Stimulated activated CD4-positive, alpha-beta T cell treated with anti-CD3 and anti-CD28 coated beads, Interleukin-1b, Interleukin-23, amount 100 ng/mL, for 48 hours (primary cell): ENCODE measurements around the gene TIMELESS.
"Not testable (repeated sequence)": the region's sequence is repeated elsewhere in the genome, so short reads cannot be mapped to it uniquely, and the experiment has no call there.

ENCODE experiments used
- DNase-seq: peaks from one replicate; pipeline ENCODE4 v3.0.0-alpha.2; 2020

The TIMELESS gene

GRCh38 chr12:56448860-56449621 lies at the start of gene TIMELESS:
TSS of gene TIMELESS (minus strand) at chr12:56449426. CDS start at chr12:56434170, 15,256 bp downstream.
- DNase-seq, result peak; percentile 85

- not testable (repeated sequence) for DNase-seq
Measured at GRCh38 chr12:56498126-56498902, 49.1 kb upstream of the TIMELESS start.

GRCh38 chr12:56496704-56497103 lies 47.5 kb upstream of the TIMELESS start:
- DNase-seq, result peak; percentile 61

GRCh38 chr12:56494481-56494880 lies 45.3 kb upstream of the TIMELESS start:
- DNase-seq, result not testable (repeated sequence)

- not testable (repeated sequence) for DNase-seq
Measured at GRCh38 chr12:56494106-56494415, 44.8 kb upstream of the TIMELESS start.

GRCh38 chr12:56493409-56494105 lies 44.3 kb upstream of the TIMELESS start:
- not testable (repeated sequence) for DNase-seq

- DNase-seq, result no peak
Measured at GRCh38 chr12:56490360-56490759, 41.1 kb upstream of the TIMELESS start.

- peak; percentile 76 for DNase-seq
Measured at GRCh38 chr12:56488041-56488955, 39.1 kb upstream of the TIMELESS start, which contains the start of gene GLS2. TSS of gene GLS2 (minus strand) at chr12:56488161. CDS start at chr12:56488118, 43 bp downstream.

GRCh38 chr12:56487448-56488040 lies 38.3 kb upstream of the TIMELESS start:
- peak; percentile 23 for DNase-seq

- no peak for DNase-seq
Measured at GRCh38 chr12:56486694-56487093, 37.5 kb upstream of the TIMELESS start.

- DNase-seq, result no peak
Measured at GRCh38 chr12:56484566-56484965, 35.3 kb upstream of the TIMELESS start.

GRCh38 chr12:56479625-56480024 lies 30.4 kb upstream of the TIMELESS start:
- no peak for DNase-seq

- DNase-seq, result no peak
Measured at GRCh38 chr12:56477521-56478225, 28.4 kb upstream of the TIMELESS start.

GRCh38 chr12:56476972-56477432 lies 27.8 kb upstream of the TIMELESS start:
- no peak for DNase-seq

- no peak for DNase-seq
Measured at GRCh38 chr12:56476143-56476542, 26.9 kb upstream of the TIMELESS start.

- no peak for DNase-seq
Measured at GRCh38 chr12:56474389-56474788, 25.2 kb upstream of the TIMELESS start.

GRCh38 chr12:56469007-56469930 lies 20.0 kb upstream of the TIMELESS start:
- DNase-seq, result no peak

- peak; percentile 94 for DNase-seq
Measured at GRCh38 chr12:56468216-56469006, 19.2 kb upstream of the TIMELESS start, which contains the start of gene SPRYD4. TSS of gene SPRYD4 (plus strand) at chr12:56468578. CDS start at chr12:56468592, 14 bp downstream.

- no peak for DNase-seq
Measured at GRCh38 chr12:56462565-56462964, 13.3 kb upstream of the TIMELESS start.
